ENCODE data around the gene BCAP31.

BCAP31 gene

DNA sequence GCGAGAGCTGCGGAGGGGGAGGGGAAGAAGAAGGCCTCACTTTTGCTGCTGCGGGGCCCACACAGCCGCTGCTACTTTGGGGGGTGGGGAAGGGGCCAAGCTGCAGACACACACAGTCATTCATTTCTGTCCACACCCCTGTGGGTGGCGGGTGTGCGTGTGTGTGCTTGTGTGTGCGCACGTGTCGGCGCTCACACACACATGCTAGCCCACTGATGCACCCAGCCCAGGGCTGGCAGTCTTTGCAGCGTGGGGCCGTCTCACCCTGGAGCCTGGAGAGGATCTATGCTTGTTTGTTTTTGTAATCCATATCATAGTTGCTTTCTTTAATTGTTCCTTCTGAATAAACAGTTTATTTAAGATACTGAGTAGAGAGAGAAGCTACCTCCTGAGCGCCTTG is 73.2 kb downstream of the BCAP31 start:
- DNase-seq (ENCODE audit: low read depth in 2 of 2), result no peak
